ENCODE measurements around the gene VIM.

DNA sequence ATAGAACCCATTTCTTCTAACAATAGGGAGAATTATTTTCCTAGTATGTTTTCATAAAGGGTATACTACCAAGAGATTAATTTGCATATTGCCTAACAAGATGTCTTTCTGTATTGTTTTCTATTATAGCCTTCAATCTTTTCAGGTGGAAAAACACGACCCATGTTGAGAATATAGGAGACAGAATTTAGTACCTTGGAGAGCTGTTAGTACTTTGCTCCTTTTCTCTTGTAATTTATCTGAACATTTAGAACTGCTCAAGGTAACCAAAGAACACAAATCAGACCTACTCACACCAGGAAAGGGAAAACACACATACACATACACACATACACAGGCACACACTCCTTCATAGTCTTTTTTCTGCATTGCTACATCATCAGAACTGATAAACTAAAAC, 18.7 kb upstream of the VIM start:
- TF ChIP-seq CTCF (IDR thresholded peaks at IDR 0.05) = no peak
- no peak for TF ChIP-seq POLR2A (IDR thresholded peaks at IDR 0.05)

All from thyroid gland (tissue), 4 donors.